Measurements from ENCODE around the gene AMDHD1.

The AMDHD1 gene

DNA sequence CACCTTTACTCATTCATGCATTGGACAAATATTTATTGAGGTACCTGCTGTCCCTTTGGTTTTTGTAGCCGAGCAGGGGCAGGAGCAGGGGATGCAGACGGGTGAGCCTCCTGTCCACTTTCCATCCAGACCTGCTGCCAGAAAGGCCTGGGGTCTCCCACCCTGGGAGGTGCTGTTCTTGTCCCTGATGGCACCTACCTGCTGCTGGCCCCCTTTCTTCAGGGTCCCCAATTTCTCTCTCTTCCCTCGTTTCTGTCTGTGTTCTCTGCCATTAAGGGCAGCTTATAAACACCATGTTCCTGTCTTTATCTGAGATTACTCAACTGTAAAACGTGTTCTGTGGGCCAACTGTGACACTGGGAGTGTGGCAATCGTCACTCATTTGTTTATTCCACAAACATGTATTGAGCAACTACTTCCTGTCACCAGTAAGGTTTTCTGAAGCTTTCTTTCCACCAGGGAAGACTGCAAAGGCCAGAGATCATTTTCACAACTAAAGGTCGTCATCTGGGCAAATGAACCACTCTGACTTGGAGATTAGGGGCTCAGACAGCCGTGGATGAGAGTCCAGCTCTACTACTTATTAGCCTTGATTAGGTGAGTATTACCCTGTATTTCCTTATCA, 53.0 kb downstream of the AMDHD1 start, which contains the start of gene HAL:
Gene HAL, minus strand, starts transcription at position 311 of the 625 bp plus-strand sequence. CDS start 434 bp downstream, outside the sequence.
- FAIRE-seq, result no peak

DNA sequence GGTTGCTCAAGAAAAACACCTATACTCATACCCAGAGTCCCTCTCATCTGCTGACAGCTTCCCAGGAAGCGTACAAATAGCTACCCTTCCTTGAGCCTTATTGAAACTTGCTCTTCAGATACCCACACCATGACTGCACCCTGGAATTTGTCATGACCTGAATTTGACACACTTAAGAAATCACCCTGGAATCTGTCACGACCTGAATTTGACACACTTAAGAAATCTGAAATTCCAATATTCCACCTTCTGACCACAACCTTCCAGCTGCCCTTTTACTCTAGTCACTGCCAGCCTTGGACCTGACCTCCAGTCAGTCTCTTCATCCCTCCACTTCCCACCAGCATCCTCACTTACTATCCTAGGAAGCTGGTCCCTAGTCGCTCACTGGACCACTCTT, 54.1 kb downstream of the AMDHD1 start:
- no peak for FAIRE-seq

DNA sequence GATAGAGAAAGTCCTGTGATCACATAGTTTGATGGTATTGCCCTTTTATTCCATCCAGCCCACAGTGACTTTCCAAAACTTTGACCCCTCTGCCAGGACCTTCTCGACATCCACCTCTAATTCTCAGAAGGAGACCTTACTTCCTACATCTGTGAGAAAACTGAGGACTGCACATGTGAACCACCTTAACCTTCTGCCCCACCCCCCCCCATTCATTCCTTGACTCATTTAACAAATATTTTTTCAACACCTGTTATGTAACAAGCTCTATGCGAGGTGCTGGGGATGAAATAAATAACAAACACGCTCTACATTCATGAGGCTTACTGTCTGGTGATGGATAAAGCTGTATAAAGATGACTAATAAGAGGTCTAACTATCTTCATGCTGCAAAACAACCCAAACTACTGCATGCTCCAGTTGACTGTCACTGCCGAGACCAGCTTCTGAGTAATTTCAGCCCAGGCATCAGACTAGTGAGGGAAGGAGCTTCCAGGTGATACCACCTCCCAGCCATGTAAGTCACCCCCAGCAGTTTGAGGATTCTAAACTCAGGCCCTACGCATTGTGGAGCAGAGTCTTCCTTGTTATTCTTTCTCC, 54.9 kb downstream of the AMDHD1 start:
- no peak for FAIRE-seq

DNA sequence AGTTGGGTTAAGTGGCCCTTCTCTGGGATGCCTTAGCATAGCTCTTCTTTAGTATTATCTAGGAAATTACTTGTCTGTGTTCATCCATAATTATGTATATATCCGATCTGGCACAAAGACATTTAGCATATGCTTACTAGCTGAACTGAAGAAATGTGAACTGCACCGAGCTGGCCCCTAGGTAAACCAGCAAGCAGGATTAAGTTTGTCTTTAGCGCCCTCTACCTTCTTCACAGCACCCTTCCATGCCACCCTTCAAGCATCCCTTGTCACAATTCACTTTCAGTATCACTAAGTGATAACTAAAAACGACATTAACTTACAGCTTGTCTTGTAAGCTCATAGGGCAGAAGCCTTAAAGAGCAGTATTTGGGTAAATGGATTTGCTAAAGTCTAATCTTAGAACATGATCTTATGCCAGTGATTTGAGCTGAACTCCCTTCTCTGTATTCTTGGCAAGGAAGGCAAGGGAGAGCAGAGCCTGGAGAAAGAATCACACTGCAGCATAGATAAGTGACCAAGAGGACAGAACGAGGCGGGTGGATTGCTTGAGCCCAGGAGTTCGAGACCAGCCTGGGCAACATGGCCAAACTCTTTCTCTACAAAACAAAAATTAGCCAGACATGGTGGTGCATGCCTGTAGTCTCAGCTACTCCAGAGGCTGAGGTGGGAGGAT, 55.6 kb downstream of the AMDHD1 start:
- no peak for FAIRE-seq

DNA sequence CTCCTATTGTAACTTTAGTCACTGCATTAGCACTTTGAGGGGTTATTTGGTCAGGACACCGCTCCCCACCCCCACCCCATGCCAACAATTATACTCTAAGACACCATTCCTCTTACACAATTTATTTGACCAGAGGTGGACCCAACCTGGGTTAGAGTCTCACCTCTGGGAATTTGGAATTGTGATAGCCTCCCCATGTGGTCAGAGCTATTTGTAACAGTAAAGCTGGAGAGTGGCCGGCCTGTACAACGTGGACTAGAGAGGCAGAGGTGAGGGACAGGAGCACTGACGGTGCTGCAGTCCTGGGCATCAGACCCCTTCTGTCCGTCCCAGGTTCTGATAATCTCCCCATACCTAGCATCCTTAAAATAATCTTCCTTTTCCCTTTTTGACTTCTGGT, 56.4 kb downstream of the AMDHD1 start:
- FAIRE-seq, result no peak

DNA sequence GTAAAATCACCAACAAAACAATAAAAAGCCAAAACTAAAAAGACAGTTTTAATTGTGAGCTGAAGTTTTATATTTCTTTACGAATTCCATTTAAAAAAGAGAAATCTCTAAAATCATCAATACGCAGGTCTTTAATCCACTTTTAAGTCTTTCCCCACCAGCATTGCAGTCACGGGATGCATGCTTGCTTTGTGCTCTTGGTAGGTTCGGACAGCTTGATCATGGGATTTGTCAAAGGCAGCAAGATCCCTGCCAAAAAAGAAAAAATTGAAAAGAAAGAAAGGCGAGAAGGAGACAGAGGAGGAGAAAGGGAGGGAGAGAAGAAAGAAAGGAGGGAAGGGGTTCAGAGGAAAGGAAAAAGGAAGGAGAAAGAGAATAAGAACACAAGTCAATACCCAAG, 57.7 kb downstream of the AMDHD1 start:
- FAIRE-seq, result no peak

DNA sequence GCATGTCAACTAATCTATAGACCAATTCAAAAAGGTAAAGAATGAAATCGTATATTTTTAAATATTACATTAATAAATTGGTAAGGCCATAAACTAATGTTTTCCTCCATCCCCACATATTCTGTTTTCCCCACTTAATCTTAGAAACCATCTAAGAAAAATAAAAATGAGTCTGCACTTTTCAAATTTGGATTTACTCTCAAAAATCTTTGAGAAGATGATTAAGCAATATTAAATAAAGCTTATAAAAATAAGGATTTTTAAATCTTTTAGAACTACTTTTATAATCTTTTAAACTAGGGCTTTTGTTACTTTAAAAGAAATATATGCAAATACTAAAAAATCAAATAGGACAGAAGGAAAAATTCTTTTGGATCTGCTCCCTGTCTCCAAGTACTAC, 63.6 kb downstream of the AMDHD1 start:
- peak; percentile 89 for FAIRE-seq

DNA sequence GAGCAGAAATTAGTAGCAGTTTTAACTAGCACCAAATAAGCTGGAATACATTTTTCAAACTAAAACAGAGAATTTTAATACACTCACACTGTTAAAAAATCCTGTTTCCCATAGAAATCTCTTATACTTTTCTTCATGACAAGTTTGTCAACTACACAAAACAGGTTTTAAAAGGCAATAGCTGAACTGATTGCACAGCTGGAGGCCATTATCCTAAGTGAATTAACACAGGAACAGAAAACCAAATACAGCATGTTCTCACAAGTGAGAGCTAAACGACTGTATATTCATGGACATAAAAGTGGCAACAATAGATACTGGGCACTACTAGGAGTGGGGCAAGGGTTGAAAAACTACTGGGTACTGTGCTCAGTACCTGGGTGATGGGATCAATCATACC, 64.6 kb downstream of the AMDHD1 start:
- FAIRE-seq, result no peak

DNA sequence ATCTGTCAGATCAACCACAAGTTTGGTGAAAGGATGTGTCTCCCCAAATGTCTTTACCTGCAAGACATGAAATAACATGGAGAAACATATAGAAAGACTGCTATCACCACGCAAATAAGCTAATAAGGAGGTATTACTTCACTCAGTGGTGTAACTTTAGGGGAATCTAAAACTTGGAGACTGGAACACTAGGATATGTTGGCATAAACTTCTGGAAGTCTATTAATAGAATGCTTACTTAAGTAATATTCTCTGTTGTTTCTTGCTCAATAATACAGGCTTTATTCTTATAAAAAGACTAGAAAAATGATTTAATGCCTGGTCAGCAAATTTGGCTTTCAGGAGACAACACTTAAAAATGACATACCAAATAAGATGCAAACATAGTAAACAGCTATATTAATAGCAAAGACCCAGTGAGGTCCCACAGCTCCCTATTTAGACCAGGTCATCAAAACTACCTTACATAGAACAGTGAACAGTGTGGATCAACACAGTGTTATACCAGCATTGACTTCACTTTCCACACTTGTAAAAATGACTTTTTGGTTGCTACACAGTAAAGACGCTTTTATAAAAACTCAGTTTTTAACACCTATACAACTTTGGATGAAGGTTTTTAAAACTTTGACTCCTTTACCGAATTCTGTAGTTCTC, 71.9 kb downstream of the AMDHD1 start:
- FAIRE-seq, result no peak

DNA sequence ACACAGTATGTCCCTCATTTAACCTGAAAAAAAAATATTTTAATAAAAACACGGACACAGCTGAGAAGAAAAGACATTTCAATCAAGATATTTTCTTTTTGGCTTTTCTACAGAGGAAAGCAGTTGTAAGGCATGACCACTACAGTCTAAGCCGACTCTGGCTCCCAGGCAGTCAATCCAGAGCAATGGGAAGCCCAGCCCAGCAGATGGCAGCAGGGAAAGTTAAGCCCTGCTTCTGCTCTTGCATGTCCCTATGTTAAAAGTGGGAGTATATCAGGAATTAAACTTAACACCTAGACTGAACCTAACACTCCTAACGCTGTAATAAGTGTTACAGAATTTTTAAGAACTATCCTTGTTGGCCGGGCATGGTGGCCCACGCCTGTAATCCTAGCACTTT, 72.5 kb downstream of the AMDHD1 start:
- FAIRE-seq, result no peak
